ENCODE data around the gene ERFE.

Gene ERFE

GRCh38 chr2:238124488-238125126 is 34.2 kb upstream of the ERFE start:
- no peak for TF ChIP-seq CTCF (IDR thresholded peaks at IDR 0.05)

GRCh38 chr2:238125127-238125885 is 33.5 kb upstream of the ERFE start:
- no peak for TF ChIP-seq CTCF (IDR thresholded peaks at IDR 0.05)

- no peak for TF ChIP-seq CTCF (IDR thresholded peaks at IDR 0.05)
Observed at GRCh38 chr2:238126338-238126737, 32.4 kb upstream of the ERFE start.

- no peak for TF ChIP-seq CTCF (IDR thresholded peaks at IDR 0.05)
Observed at GRCh38 chr2:238126775-238127164, 32.0 kb upstream of the ERFE start.

GRCh38 chr2:238127165-238128060 is 31.4 kb upstream of the ERFE start:
- no peak for TF ChIP-seq CTCF (IDR thresholded peaks at IDR 0.05)

- no peak for TF ChIP-seq CTCF (IDR thresholded peaks at IDR 0.05)
Observed at GRCh38 chr2:238128061-238128440, 30.7 kb upstream of the ERFE start.

GRCh38 chr2:238128534-238129001 is 30.2 kb upstream of the ERFE start:
- TF ChIP-seq CTCF (IDR thresholded peaks at IDR 0.05): no peak

Measured in LNCAP (cell line).